ENCODE data around the gene CELA2A. TPM values are rescaled to one million over a fixed set of nuclear protein-coding genes. Genes with fewer than 3 reads are reported as not detected.
"Not testable (repeated sequence)": the region's sequence is repeated elsewhere in the genome, so short reads cannot be mapped to it uniquely, and the experiment has no call there.

Gene CELA2A
- total and polyA plus RNA-seq, 2 donors (not counting 3 experiments of a cell fraction or from before 2014, with no cell fraction given) = not detected

DNA sequence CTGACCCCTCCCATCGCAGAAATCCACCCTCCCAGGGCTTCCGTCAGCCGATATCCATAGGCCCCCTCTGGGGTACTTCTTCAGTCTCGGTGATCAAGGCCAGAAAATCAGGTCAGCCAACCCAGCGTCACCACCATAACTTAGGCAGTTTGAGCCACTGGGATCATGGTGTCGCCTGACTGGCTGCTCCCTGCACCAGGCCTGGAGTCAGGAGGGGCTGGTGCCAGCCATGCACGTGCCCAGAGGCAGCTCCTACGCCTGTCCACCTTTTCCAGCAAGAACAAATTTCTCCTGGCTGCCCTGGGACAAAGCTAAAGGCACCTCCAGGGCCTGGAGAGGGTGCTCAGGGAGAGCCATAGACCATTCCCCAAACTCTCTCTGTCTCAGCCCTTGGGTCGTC, 23.1 kb upstream of the CELA2A start:
- Histone ChIP-seq H3K36me3 (ENCODE audit: control insufficient read depth in 2 of 2, extremely low read depth in 1 of 2, insufficient read depth in 2 of 2, low read length in 2 of 2) (peaks cover 0 to 2% of the 10 kb centered on the region in 2 experiments), H3K9me3 (replicated peaks; ENCODE audit: control insufficient read depth, insufficient read depth, low read length) (no peaks in the 10 kb centered on the region), H3K27me3 (ENCODE audit: control insufficient read depth in 2 of 2, insufficient read depth in 2 of 2, low read length in 2 of 2) (no peaks in the 10 kb centered on the region), H2AFZ (ENCODE audit: low read depth, low read length) (no peak overlapping the region), H3K4me2 (ENCODE audit: insufficient read depth, low read length) (no peak overlapping the region), H3K79me2 (ENCODE audit: control insufficient read depth, insufficient read depth, low read length) (no peaks in the 10 kb centered on the region), H3K27ac (ENCODE audit: insufficient read depth, low read depth, low read length) (no peak overlapping the region), H4K20me1 (replicated peaks; ENCODE audit: control insufficient read depth, extremely low read depth, insufficient read depth, low read length) (no peaks in the 10 kb centered on the region), H3K4me1 (ENCODE audit: control insufficient read depth, extremely low read depth, insufficient read depth, low read length) (no peaks in the 10 kb centered on the region), H3K9me1 (replicated peaks; ENCODE audit: control insufficient read depth, extremely low read depth, insufficient read depth, low read length) (no peaks in the 10 kb centered on the region), H3K9ac (replicated peaks; ENCODE audit: extremely low read depth, insufficient read depth, low read length) (no peak overlapping the region), H3K4me3 (replicated peaks in 1 of 3; ENCODE audit: insufficient read depth in 1 of 3, low read depth in 1 of 3, low read length in 3 of 3) (no peak overlapping the region)
- TF ChIP-seq, protein P1, sequence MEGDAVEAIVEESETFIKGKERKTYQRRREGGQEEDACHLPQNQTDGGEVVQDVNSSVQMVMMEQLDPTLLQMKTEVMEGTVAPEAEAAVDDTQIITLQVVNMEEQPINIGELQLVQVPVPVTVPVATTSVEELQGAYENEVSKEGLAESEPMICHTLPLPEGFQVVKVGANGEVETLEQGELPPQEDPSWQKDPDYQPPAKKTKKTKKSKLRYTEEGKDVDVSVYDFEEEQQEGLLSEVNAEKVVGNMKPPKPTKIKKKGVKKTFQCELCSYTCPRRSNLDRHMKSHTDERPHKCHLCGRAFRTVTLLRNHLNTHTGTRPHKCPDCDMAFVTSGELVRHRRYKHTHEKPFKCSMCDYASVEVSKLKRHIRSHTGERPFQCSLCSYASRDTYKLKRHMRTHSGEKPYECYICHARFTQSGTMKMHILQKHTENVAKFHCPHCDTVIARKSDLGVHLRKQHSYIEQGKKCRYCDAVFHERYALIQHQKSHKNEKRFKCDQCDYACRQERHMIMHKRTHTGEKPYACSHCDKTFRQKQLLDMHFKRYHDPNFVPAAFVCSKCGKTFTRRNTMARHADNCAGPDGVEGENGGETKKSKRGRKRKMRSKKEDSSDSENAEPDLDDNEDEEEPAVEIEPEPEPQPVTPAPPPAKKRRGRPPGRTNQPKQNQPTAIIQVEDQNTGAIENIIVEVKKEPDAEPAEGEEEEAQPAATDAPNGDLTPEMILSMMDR (IDR thresholded peaks at IDR 0.05; ENCODE audit: extremely low read depth in 1 of 2, insufficient read depth in 1 of 2, low read depth in 1 of 2, low read length in 2 of 2) = no peak
- TF ChIP-seq MYC (IDR thresholded peaks at IDR 0.05; ENCODE audit: low read depth, low read length) (no peak), EZH2 (IDR thresholded peaks at IDR 0.05; ENCODE audit: borderline replicate concordance, low read depth, low read length, severe bottlenecking) (no peak), POLR2AphosphoS5 (IDR thresholded peaks at IDR 0.05; ENCODE audit: insufficient read depth, low read depth, low read length) (peak; percentile 8), POLR2A (IDR thresholded peaks at IDR 0.05; ENCODE audit: low read depth, low read length) (peak; percentile 10)
- dilution Hi-C loops (cut with MboI; ENCODE audit: extremely low pct_ligation_motif_present, low sequenced_read_pairs) = no loop called here
- ChIA-PET CTCF (interaction anchor here (13.1 kb wide), 1 partner anchor 110 kb away, joined by 332 read pairs; no protein-coding TSS in a partner anchor), POLR2A (no interaction called here)
- BruUV-seq (replicated peaks) = no TSS peak
- no peak for FAIRE-seq
- intact Hi-C loops (cut with micrococcal nuclease) = loop anchor here (5.0 kb wide), 1 partner anchor 306 kb away; no protein-coding TSS in a partner anchor
- DNase-seq (ENCODE audit: low read depth, low spot score) = no peak

DNA sequence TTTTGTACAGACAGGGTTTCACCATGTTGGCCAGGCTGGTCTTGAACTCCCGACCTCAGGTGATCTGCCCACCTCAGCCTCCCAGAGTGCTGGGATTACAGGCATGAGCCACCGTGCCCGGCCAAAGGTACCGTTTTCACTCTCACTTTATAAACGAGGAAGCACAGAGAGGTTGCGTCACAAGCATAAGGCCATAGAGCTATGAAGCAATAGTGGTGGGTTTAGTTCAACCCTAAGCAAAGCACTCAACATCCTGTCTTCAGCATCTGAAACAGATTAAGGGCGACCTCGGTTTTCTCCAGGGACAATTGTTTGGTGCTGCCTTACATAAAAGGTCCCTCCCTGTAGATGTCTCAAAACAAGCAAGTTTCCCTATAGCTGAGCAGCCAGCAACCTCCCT, 21.8 kb upstream of the CELA2A start:
- dilution Hi-C loops (cut with MboI; ENCODE audit: extremely low pct_ligation_motif_present, low sequenced_read_pairs); POLR2A ChIA-PET; BruUV-seq (replicated peaks); FAIRE-seq; H3K27ac ChIP-seq (ENCODE audit: insufficient read depth, low read depth, low read length); H3K4me1 ChIP-seq (ENCODE audit: control insufficient read depth, extremely low read depth, insufficient read depth, low read length); H3K27me3 ChIP-seq (ENCODE audit: control insufficient read depth in 2 of 2, insufficient read depth in 2 of 2, low read length in 2 of 2); H3K36me3 ChIP-seq (ENCODE audit: control insufficient read depth in 2 of 2, extremely low read depth in 1 of 2, insufficient read depth in 2 of 2, low read length in 2 of 2); H3K9ac ChIP-seq (replicated peaks; ENCODE audit: extremely low read depth, insufficient read depth, low read length); H2AFZ ChIP-seq (ENCODE audit: low read depth, low read length); H3K9me1 ChIP-seq (replicated peaks; ENCODE audit: control insufficient read depth, extremely low read depth, insufficient read depth, low read length); H3K4me3 ChIP-seq (replicated peaks in 1 of 3; ENCODE audit: insufficient read depth in 1 of 3, low read depth in 1 of 3, low read length in 3 of 3); DNase-seq (ENCODE audit: low read depth, low spot score); H3K4me2 ChIP-seq (ENCODE audit: insufficient read depth, low read length); H4K20me1 ChIP-seq (replicated peaks; ENCODE audit: control insufficient read depth, extremely low read depth, insufficient read depth, low read length); H3K79me2 ChIP-seq (ENCODE audit: control insufficient read depth, insufficient read depth, low read length); H3K9me3 ChIP-seq (replicated peaks; ENCODE audit: control insufficient read depth, insufficient read depth, low read length): not testable (repeated sequence)
- intact Hi-C loops (cut with micrococcal nuclease) = loop anchor here (5.0 kb wide), 1 partner anchor 307 kb away; no protein-coding TSS in a partner anchor
- CTCF ChIA-PET = interaction anchor here (1.0 to 13.1 kb wide), 3 partner anchors 67 to 111 kb away, joined by 3 to 332 read pairs (median 4); no protein-coding TSS in a partner anchor

Measured in endothelial cell of umbilical vein (primary cell).